K562 (cell line): ENCODE measurements around the gene LYVE1. TPM values are rescaled to one million over a fixed set of nuclear protein-coding genes. Genes with fewer than 3 reads are reported as not detected.
A peak's percentile ranks its signal among the peaks of the same experiment; 100 is the strongest.

Experiments
- CBX8 ChIP-seq: fragments of 200-600 bp; sonication (generic); IDR thresholded peaks from 2 replicates; pipeline ENCODE4 v1.6.1; 2012; ENCODE audit warnings: borderline replicate concordance, mixed run types, low read depth, mild to moderate bottlenecking, moderate library complexity, mixed read lengths, low read length, control low read depth, inconsistent platforms; ENCODE audit not compliant: poor library complexity, severe bottlenecking; ENCODE audit errors: extremely low read depth
- CC2D1A ChIP-seq: fragments of 450-650 bp; IDR thresholded peaks from 2 replicates; pipeline ENCODE4 v1.6.1; 2017; ENCODE audit warnings: mild to moderate bottlenecking
- HMG20B ChIP-seq: fragments of 250-450 bp; sonication (Bioruptor Pico); IDR thresholded peaks from 2 replicates; pipeline ENCODE4 v1.5.0; 2021; ENCODE audit warnings: mild to moderate bottlenecking
- NFRKB ChIP-seq: fragments of 450-650 bp; IDR thresholded peaks from 2 replicates; pipeline ENCODE4 v1.6.1; 2016; ENCODE audit warnings: low read depth
- PHF20 ChIP-seq: fragments of 450-650 bp; IDR thresholded peaks from 2 replicates; pipeline ENCODE4 v1.6.1; 2018; ENCODE audit not compliant: partially characterized antibody
- PHF8 ChIP-seq: fragments of 200-600 bp; sonication (generic); IDR thresholded peaks from 2 replicates; pipeline ENCODE4 v1.6.1; 2012; ENCODE audit warnings: mixed run types, mild to moderate bottlenecking, inconsistent platforms, low read length, moderate library complexity, borderline replicate concordance
- PTBP1 ChIP-seq: fragments of 200-400 bp; formaldehyde crosslinking; IDR thresholded peaks from 2 replicates; pipeline ENCODE4 v1.6.1; 2017; ENCODE audit warnings: low read depth, low read length
- RAD21 ChIP-seq, 2 experiments: fragments of 250-450 bp in 1 of 2; fragments of 450-650 bp in 1 of 2; sonication (Bioruptor Pico) in 1 of 2; formaldehyde crosslinking in 1 of 2; IDR thresholded peaks in 1 of 2; conservative IDR thresholded peaks in 1 of 2; 2 replicates each; pipeline versions ENCODE4 v1.4.0 to v1.8.0; 2020 to 2022; ENCODE audit warnings: mild to moderate bottlenecking in 2 of 2, moderate library complexity in 1 of 2
- RBM34 ChIP-seq: fragments of 200-400 bp; formaldehyde crosslinking; IDR thresholded peaks from 2 replicates; pipeline ENCODE4 v1.6.1; 2018; ENCODE audit warnings: low read length, borderline replicate concordance; ENCODE audit not compliant: insufficient read depth
- RBM39 ChIP-seq: fragments of 200-400 bp; formaldehyde crosslinking; optimal IDR thresholded peaks from 2 replicates; pipeline ENCODE3; 2018; ENCODE audit warnings: low read depth, low read length
- RHOXF2B ChIP-seq: fragments of 250-450 bp; sonication (Bioruptor Pico); conservative IDR thresholded peaks from 2 replicates; pipeline ENCODE4 v1.5.1; 2021
- RNF2 ChIP-seq: sonication (generic); IDR thresholded peaks from 2 replicates; pipeline ENCODE4 v1.6.1; 2016
- RUNX1 ChIP-seq: sonication (generic); IDR thresholded peaks from 2 replicates; pipeline ENCODE4 v1.6.1; 2016; ENCODE audit warnings: antibody characterized with exemption, low read depth
- SIN3A ChIP-seq, 2 experiments: fragments of 150-350 bp in 1 of 2; IDR thresholded peaks; 2 replicates each; pipeline ENCODE4 v1.6.1; 2011 to 2016; ENCODE audit warnings: borderline replicate concordance in 2 of 2, low read depth in 2 of 2, low read length in 2 of 2, mild to moderate bottlenecking in 2 of 2, moderate library complexity in 2 of 2; ENCODE audit not compliant: control insufficient read depth in 1 of 2
- TBL1XR1 ChIP-seq, 2 experiments: IDR thresholded peaks; 2 replicates each; pipeline ENCODE4 v1.6.1; 2012; ENCODE audit warnings: improper control_type of control experiment in 2 of 2, low read length in 2 of 2, mild to moderate bottlenecking in 1 of 2
- TEAD2 ChIP-seq: fragments of 450-650 bp; IDR thresholded peaks from 2 replicates; pipeline ENCODE4 v1.6.1; 2016; ENCODE audit warnings: missing genetic modification characterization, control low read depth, missing compliant biosample characterization
- ZBTB17 ChIP-seq: fragments of 450-650 bp; formaldehyde crosslinking; IDR thresholded peaks from 2 replicates; pipeline ENCODE4 v1.4.0; 2020; ENCODE audit warnings: mild to moderate bottlenecking
- ZBTB8A ChIP-seq: fragments of 450-650 bp; IDR thresholded peaks from 2 replicates; pipeline ENCODE4 v1.6.1; 2018; ENCODE audit warnings: mild to moderate bottlenecking, moderate library complexity; ENCODE audit not compliant: partially characterized antibody
- ZNF512 ChIP-seq: IDR thresholded peaks from 2 replicates; pipeline ENCODE4 v1.6.1; 2016; ENCODE audit warnings: missing genetic modification characterization, missing compliant biosample characterization
- polyA plus RNA-seq, 8 experiments: library from polyadenylated mRNA; depleted of rRNA in 4 of 8; stranded (reverse) in 5 of 8; unstranded in 3 of 8; fragments of >200 nt; fragmentation: Nextera tagmentation in 2 of 8; fragmentation: Illumina TruSeq in 1 of 8; extraction: Ambion mirVana in 2 of 8; extraction: Trizol in 1 of 8; gene quantifications; 2 replicates each; pipeline versions ENCODE4 v1.2.1 to v1.2.3, GENCODE V29; 2011 to 2014; ENCODE audit warnings: inconsistent platforms in 1 of 8, missing spikeins in 1 of 8
- total RNA-seq, 7 experiments: library from RNA; depleted of rRNA in 6 of 7; stranded (reverse); fragments of >200 nt in 6 of 7; fragmentation: Illumina TruSeq in 2 of 7; extraction: Trizol in 2 of 7; gene quantifications; 2 replicates each; pipeline versions ENCODE4 v1.2.1 to v1.2.3, GENCODE V29; 2011 to 2021; ENCODE audit warnings: low replicate concordance in 1 of 7
- TF ChIP-seq, protein P1 (sequence below): IDR thresholded peaks from 2 replicates; pipeline ENCODE4 v1.6.1; 2011; ENCODE audit warnings: borderline replicate concordance, low read depth, mild to moderate bottlenecking, moderate library complexity, low read length; ENCODE audit not compliant: insufficient read depth, poor library complexity, severe bottlenecking

Gene LYVE1
- total and polyA plus RNA-seq, 9 of the 15 experiments (the other 6 are each of a cell fraction or from before 2014, with no cell fraction given): 0.06 to 1.1 (median 0.14) TPM; not detected in 1

DNA sequence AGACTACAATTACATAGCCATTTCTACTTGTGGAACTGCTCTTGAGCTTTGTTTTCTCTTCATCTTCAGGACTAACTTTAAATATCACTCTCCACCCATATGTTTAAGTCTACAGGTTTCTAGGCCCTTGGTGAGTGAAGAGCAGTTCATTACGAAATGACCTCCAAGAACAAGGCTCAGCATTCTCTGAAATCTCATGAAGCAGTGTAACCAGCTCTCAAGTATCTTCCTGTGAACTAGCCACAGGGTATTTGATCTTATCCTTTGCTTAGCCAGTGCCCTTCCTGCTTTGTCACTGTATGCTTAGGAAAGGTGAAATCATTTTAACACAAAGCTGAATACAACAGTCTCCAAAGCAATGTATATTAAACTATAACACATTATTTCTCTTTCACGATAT lies 20.4 kb upstream of the LYVE1 start (continued):
- TF ChIP-seq, protein P1, sequence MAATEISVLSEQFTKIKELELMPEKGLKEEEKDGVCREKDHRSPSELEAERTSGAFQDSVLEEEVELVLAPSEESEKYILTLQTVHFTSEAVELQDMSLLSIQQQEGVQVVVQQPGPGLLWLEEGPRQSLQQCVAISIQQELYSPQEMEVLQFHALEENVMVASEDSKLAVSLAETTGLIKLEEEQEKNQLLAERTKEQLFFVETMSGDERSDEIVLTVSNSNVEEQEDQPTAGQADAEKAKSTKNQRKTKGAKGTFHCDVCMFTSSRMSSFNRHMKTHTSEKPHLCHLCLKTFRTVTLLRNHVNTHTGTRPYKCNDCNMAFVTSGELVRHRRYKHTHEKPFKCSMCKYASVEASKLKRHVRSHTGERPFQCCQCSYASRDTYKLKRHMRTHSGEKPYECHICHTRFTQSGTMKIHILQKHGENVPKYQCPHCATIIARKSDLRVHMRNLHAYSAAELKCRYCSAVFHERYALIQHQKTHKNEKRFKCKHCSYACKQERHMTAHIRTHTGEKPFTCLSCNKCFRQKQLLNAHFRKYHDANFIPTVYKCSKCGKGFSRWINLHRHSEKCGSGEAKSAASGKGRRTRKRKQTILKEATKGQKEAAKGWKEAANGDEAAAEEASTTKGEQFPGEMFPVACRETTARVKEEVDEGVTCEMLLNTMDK: no peak
- TF ChIP-seq RNF2 (0 out of 2 replicates have a peak, but pooled peaks have one; percentile 26), PHF8 (no peak), SIN3A (IDR thresholded peaks at IDR 0.05; ENCODE audit: borderline replicate concordance in 2 of 2, control insufficient read depth in 1 of 2, low read depth in 2 of 2, low read length in 2 of 2) (no peak), RAD21 (CRISPR knock-in tag; conservative IDR thresholded peaks at IDR 0.05 in 1 of 2, IDR thresholded peaks at IDR 0.05 in 1 of 2) (0 out of 4 replicates have a peak, but pooled peaks of 1 of the 2 experiments have one; percentile 11), RUNX1 (no peak), RHOXF2B (CRISPR knock-in tag) (no peak), TEAD2 (tag) (no peak), ZBTB17 (CRISPR knock-in tag) (no peak), ZNF512 (tag) (no peak), HMG20B (CRISPR knock-in tag) (no peak), ZBTB8A (no peak), TBL1XR1 (IDR thresholded peaks at IDR 0.05; ENCODE audit: low read length in 2 of 2) (peak in 1 of 2 experiments; percentile 83; a peak in 2 of 4 replicates), PHF20 (no peak), CC2D1A (no peak), NFRKB (no peak), RBM34 (no peak), RBM39 (no peak), PTBP1 (no peak), CBX8 (no peak)
